ENCODE results near the gene LTN1.

Gene LTN1

GRCh38 chr21:28952686-28953085 is 40.0 kb downstream of the LTN1 start:
- TF ChIP-seq POLR2AphosphoS5 (IDR thresholded peaks at IDR 0.05; ENCODE audit: low read depth, low read length) = no peak
- no peak for TF ChIP-seq TAF1 (IDR thresholded peaks at IDR 0.05; ENCODE audit: borderline replicate concordance, insufficient read depth, low read length)
- TF ChIP-seq FOXP2 (optimal IDR thresholded peaks at IDR 0.05; ENCODE audit: borderline replicate concordance, extremely low read depth, extremely low read length, insufficient read depth) = no peak
- TF ChIP-seq, protein P1, sequence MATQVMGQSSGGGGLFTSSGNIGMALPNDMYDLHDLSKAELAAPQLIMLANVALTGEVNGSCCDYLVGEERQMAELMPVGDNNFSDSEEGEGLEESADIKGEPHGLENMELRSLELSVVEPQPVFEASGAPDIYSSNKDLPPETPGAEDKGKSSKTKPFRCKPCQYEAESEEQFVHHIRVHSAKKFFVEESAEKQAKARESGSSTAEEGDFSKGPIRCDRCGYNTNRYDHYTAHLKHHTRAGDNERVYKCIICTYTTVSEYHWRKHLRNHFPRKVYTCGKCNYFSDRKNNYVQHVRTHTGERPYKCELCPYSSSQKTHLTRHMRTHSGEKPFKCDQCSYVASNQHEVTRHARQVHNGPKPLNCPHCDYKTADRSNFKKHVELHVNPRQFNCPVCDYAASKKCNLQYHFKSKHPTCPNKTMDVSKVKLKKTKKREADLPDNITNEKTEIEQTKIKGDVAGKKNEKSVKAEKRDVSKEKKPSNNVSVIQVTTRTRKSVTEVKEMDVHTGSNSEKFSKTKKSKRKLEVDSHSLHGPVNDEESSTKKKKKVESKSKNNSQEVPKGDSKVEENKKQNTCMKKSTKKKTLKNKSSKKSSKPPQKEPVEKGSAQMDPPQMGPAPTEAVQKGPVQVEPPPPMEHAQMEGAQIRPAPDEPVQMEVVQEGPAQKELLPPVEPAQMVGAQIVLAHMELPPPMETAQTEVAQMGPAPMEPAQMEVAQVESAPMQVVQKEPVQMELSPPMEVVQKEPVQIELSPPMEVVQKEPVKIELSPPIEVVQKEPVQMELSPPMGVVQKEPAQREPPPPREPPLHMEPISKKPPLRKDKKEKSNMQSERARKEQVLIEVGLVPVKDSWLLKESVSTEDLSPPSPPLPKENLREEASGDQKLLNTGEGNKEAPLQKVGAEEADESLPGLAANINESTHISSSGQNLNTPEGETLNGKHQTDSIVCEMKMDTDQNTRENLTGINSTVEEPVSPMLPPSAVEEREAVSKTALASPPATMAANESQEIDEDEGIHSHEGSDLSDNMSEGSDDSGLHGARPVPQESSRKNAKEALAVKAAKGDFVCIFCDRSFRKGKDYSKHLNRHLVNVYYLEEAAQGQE (IDR thresholded peaks at IDR 0.05; ENCODE audit: insufficient read depth in 1 of 2, low read depth in 2 of 2, low read length in 2 of 2) = no peak
- TF ChIP-seq SIN3A (IDR thresholded peaks at IDR 0.05; ENCODE audit: borderline replicate concordance, insufficient read depth, low read length) = no peak

- TF ChIP-seq, protein P1 (IDR thresholded peaks at IDR 0.05; ENCODE audit: insufficient read depth in 1 of 2, low read depth in 2 of 2, low read length in 2 of 2) = no peak
- TF ChIP-seq TAF1 (IDR thresholded peaks at IDR 0.05; ENCODE audit: borderline replicate concordance, insufficient read depth, low read length) (no peak), FOXP2 (optimal IDR thresholded peaks at IDR 0.05; ENCODE audit: borderline replicate concordance, extremely low read depth, extremely low read length, insufficient read depth) (no peak), POLR2AphosphoS5 (IDR thresholded peaks at IDR 0.05; ENCODE audit: low read depth, low read length) (no peak), SIN3A (IDR thresholded peaks at IDR 0.05; ENCODE audit: borderline replicate concordance, insufficient read depth, low read length) (no peak)
Observed at GRCh38 chr21:28949318-28949717, 43.4 kb downstream of the LTN1 start.

- TF ChIP-seq POLR2AphosphoS5 (IDR thresholded peaks at IDR 0.05; ENCODE audit: low read depth, low read length) = no peak
- no peak for TF ChIP-seq TAF1 (IDR thresholded peaks at IDR 0.05; ENCODE audit: borderline replicate concordance, insufficient read depth, low read length)
- TF ChIP-seq FOXP2 (optimal IDR thresholded peaks at IDR 0.05; ENCODE audit: borderline replicate concordance, extremely low read depth, extremely low read length, insufficient read depth) = no peak
- TF ChIP-seq, protein P1 (IDR thresholded peaks at IDR 0.05; ENCODE audit: insufficient read depth in 1 of 2, low read depth in 2 of 2, low read length in 2 of 2) = no peak
- no peak for TF ChIP-seq SIN3A (IDR thresholded peaks at IDR 0.05; ENCODE audit: borderline replicate concordance, insufficient read depth, low read length)
Observed at GRCh38 chr21:28944296-28944695, 48.4 kb downstream of the LTN1 start.

- no peak for TF ChIP-seq SIN3A (IDR thresholded peaks at IDR 0.05; ENCODE audit: borderline replicate concordance, insufficient read depth, low read length)
- TF ChIP-seq POLR2AphosphoS5 (IDR thresholded peaks at IDR 0.05; ENCODE audit: low read depth, low read length) = no peak
- TF ChIP-seq TAF1 (IDR thresholded peaks at IDR 0.05; ENCODE audit: borderline replicate concordance, insufficient read depth, low read length) = no peak
- TF ChIP-seq FOXP2 (optimal IDR thresholded peaks at IDR 0.05; ENCODE audit: borderline replicate concordance, extremely low read depth, extremely low read length, insufficient read depth) = no peak
- TF ChIP-seq, protein P1 (IDR thresholded peaks at IDR 0.05; ENCODE audit: insufficient read depth in 1 of 2, low read depth in 2 of 2, low read length in 2 of 2) = no peak
Observed at GRCh38 chr21:28943631-28944030, 49.0 kb downstream of the LTN1 start.

DNA sequence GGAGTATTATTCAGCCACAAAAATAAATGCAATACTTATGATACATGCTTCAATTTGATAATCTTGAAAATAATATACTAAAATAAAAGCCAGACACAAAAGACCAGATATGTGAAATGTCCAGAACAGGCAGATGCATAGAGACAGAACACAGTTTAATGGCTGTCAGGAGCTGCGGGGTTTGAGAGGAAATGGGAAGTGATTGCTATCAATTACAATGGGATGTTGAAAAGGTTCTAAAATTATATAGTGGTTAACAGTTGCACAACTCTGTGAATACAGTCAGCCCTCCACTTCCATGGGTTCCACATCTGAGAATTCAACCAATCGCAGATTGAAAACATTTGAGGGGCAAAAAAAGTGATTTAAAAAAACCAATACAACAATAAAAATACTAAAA is 54.0 kb downstream of the LTN1 start:
- TF ChIP-seq TAF1 (IDR thresholded peaks at IDR 0.05; ENCODE audit: borderline replicate concordance, insufficient read depth, low read length) (no peak), POLR2AphosphoS5 (IDR thresholded peaks at IDR 0.05; ENCODE audit: low read depth, low read length) (no peak), SIN3A (IDR thresholded peaks at IDR 0.05; ENCODE audit: borderline replicate concordance, insufficient read depth, low read length) (no peak), FOXP2 (optimal IDR thresholded peaks at IDR 0.05; ENCODE audit: borderline replicate concordance, extremely low read depth, extremely low read length, insufficient read depth) (no peak)
- TF ChIP-seq, protein P1 (IDR thresholded peaks at IDR 0.05; ENCODE audit: insufficient read depth in 1 of 2, low read depth in 2 of 2, low read length in 2 of 2) = no peak

Measured in PFSK-1 (cell line).